Activated CD8-positive, alpha-beta memory T cell treated with anti-CD3 and anti-CD28 coated beads for 36 hours (primary cell): ENCODE data around the gene FAM20C. TPM values are rescaled to one million over a fixed set of nuclear protein-coding genes. Genes with fewer than 3 reads are reported as not detected.

Source experiments
- CTCF ChIA-PET: fragments of 350-600 bp; sonication (Branson Sonifier 250); formaldehyde crosslinking; loops from one replicate; lab custom pipeline; 2021; ENCODE audit warnings: antibody characterized with exemption; lab: Charles Lee
- POLR2A ChIA-PET: fragments of 350-600 bp; sonication (Branson Sonifier 250); formaldehyde crosslinking; loops from one replicate; lab custom pipeline; 2021; ENCODE audit warnings: antibody characterized with exemption; lab: Charles Lee
- total RNA-seq, 2 experiments: library from RNA; stranded (reverse); gene quantifications; one replicate each; pipeline ENCODE4 v1.2.3, GENCODE V29; 2021

FAM20C gene
- total RNA-seq, 2 experiments from 2014 or later: 0.74 to 1.5 TPM

DNA sequence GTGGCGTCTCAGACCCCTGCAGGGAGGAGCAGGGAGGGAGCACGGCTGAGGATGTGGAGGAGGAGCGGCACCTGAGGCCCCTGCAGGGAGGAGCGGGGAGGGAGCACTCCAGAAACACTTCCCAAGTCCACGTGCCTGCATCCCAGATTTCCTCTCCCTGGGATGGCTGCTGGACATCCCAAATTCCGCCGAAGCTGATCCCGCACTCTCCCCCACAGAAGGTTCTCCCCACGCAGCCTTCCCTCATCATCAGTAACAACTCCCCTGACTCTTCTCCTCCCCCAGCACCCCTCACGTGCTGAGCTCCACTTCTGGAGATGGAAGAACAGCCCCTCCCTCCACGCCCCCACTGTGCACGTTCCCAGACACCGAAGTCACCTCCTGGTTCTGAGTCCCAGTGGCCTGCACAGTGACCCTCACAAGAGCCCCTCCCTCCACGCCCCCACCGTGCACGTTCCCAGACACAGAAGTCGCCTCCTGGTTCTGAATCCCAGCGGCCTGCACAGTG lies 79.8 kb downstream of the FAM20C start:
- ChIA-PET CTCF (no interaction called here), POLR2A (no interaction called here)

- POLR2A ChIA-PET: no interaction called here
- CTCF ChIA-PET: interaction anchor here (2.5 kb wide), 1 partner anchor 8 kb away, joined by 11 read pairs; no protein-coding TSS in a partner anchor
Measured at GRCh38 chr7:272631-273030, 80.3 kb downstream of the FAM20C start.

GRCh38 chr7:273327-273726 lies 81.0 kb downstream of the FAM20C start:
- POLR2A ChIA-PET: no interaction called here
- CTCF ChIA-PET: interaction anchor here (0.5 to 2.5 kb wide), 2 partner anchors 9 to 240 kb away, joined by 3 to 11 read pairs; no protein-coding TSS in a partner anchor

DNA sequence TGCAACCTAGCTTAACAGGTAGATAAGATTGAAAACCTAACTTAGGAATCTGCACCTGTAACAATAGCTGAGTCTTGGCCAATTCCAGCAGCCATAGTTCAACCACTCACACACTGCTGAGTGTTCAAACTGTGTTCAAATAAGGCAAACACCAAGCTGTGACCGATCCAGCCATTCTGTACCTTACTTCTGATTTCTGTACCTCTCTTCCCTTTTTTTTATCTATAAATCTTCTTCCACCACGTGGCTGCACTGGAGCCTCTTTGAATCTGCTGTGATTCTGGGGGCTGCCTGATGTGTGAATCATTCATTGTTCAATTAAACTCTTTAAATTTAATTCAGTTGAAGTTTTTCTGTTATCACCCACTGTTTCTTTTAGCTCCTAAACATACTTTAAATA lies 81.9 kb downstream of the FAM20C start:
- POLR2A ChIA-PET: no interaction called here

GRCh38 chr7:276230-276835 lies 84.0 kb downstream of the FAM20C start:
- ChIA-PET CTCF (interaction anchor here (0.5 kb wide), 1 partner anchor 12 kb away, joined by 3 read pairs; no protein-coding TSS in a partner anchor), POLR2A (no interaction called here)

More for the DNA sequence above, 81.9 kb downstream of the FAM20C start:
- CTCF ChIA-PET: interaction anchor here (2.5 kb wide), 1 partner anchor 10 kb away, joined by 11 read pairs; no protein-coding TSS in a partner anchor

- POLR2A ChIA-PET: no interaction called here
Measured at GRCh38 chr7:277228-277627, 84.9 kb downstream of the FAM20C start.

DNA sequence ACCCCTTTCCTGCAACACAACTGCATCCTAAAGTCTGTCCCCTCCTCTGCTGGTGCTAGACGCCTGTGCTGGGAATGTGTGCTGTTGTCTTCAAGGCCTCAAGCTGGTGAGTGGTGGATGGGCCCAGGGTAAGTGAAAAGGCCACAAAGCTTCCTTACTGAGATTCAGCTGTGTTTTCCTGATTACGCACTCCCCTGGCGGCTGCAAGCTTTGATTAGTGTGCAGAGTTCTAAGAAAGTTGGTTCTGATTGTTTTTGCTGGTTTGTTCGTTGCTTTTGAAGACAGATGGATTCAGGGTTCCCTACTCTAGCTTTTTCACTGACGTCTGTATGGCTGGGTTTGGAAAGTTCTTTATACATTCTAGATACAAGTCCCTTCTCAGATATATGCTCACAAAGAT lies 85.7 kb downstream of the FAM20C start:
- CTCF ChIA-PET: no interaction called here
- POLR2A ChIA-PET: no interaction called here

More at GRCh38 chr7:277228-277627, 84.9 kb downstream of the FAM20C start:
- CTCF ChIA-PET: interaction anchor here (0.5 kb wide), 1 partner anchor 13 kb away, joined by 3 read pairs; no protein-coding TSS in a partner anchor

- CTCF ChIA-PET: no interaction called here
- POLR2A ChIA-PET: no interaction called here
Measured at GRCh38 chr7:279821-280220, 87.5 kb downstream of the FAM20C start.

DNA sequence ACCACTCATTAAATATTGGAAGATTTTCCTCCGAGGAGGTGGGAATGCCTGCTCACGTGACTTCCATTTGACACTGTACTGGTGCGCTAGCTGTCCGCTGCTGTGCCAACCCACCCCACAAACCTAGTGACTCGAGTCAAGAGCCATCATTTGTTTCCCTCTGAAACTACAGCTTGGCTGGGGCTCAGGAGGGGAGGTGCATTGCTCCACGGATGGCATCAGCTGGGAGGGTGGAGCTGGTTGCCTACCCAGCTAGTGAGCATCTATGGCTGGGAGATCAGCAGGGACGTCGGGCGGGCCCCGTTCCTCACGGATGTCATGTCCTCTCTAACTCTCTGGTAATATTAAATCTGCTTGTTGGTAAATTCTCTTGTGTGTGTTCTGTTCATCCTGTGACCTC lies 88.1 kb downstream of the FAM20C start:
- CTCF ChIA-PET: no interaction called here
- POLR2A ChIA-PET: no interaction called here

DNA sequence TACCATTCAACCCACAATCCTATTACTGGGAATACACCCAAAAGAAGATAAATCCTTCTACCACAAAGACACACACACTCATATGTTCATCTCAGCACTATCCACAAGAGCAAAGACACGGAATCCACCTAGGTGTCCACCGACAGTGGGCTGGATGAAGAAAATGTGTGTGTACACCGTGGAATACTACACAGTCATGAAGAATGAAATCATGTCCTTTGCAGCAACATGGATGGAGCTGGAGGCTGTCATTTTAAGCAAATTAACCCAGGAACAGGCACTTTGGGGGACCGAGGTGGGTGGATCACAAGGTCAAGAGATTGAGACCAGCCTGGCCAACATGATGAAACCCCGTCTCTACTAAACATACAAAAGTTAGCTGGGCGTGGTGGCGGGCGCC lies 89.3 kb downstream of the FAM20C start:
- CTCF ChIA-PET: interaction anchor here (0.7 to 1.3 kb wide), 2 partner anchors 14 to 1912 kb away, joined by 3 to 5 read pairs; no protein-coding TSS in a partner anchor

GRCh38 chr7:282621-283020 lies 90.2 kb downstream of the FAM20C start:
- ChIA-PET POLR2A (no interaction called here), CTCF (no interaction called here)

More for the DNA sequence above, 89.3 kb downstream of the FAM20C start:
- POLR2A ChIA-PET: no interaction called here

DNA sequence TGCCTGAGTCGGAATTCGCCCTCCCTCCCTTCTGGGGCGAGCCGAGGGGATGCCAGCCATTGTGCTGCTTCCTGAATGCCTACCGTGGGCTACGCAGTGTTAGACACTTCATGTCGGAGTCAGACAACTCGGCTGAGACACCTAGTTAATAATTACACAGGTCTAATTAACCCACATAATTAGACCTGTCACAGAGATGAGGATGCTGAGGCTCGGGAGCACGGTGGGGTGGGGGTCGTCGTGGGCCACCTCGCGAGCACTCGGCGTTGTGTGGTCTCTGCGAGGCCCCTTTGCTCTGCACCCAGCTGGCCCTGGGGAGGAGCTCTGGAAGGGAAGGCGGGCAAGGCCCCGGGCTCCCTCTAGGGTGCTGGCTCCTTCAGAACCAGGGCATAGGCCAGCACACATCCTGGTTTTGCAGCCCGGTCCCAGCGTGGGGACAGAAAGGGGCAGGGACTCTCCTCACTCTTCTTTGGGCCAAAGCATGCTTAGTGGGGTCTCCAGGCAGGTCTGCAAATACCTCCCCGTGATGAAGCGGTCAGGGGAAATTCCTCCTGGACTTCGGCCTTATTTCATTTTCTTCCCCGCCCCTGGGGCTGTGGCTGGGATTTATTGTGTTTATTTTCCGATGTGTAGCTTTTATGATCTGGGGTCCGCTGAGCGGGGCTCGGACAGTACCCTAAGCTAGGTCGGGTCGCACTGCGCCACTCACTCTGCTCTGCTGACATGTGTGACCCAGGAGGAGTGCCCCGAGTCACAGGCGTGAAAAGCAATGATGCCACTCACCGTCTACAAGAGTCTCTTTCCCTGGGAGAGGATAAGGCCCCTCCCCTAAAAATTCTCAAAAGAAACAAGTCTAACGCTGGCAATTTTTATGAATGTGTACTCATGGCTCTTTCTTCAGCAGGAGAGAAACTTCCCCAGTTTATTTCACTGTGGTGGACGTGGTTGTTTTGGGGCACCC lies 92.7 kb downstream of the FAM20C start:
- ChIA-PET POLR2A (no interaction called here), CTCF (no interaction called here)

DNA sequence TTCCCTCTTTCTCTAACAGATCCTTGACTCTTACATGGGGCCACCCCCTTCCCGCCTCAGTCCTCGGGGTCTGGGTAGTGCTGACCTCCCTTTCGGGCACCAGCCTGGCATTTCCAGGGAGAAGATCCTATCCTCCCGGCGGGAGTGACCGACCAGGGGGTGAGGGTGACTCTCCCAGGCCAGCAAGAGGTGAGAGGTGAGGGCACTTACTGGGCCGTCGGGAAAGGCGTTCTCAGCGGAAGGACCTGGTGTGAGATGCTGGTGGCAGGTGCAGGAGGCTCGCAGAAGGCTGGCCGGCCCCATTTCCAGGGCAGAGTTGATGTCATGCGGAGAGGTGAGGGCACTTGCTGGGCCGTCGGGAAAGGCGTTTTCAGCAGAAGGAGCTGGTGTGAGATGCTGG lies 93.4 kb downstream of the FAM20C start:
- ChIA-PET POLR2A (no interaction called here), CTCF (interaction anchor here (0.6 kb wide), 1 partner anchor 554 kb away, joined by 4 read pairs; no protein-coding TSS in a partner anchor)

GRCh38 chr7:286266-286665 lies 93.9 kb downstream of the FAM20C start:
- CTCF ChIA-PET: interaction anchor here (0.6 kb wide), 1 partner anchor 554 kb away, joined by 4 read pairs; no protein-coding TSS in a partner anchor
- POLR2A ChIA-PET: no interaction called here

DNA sequence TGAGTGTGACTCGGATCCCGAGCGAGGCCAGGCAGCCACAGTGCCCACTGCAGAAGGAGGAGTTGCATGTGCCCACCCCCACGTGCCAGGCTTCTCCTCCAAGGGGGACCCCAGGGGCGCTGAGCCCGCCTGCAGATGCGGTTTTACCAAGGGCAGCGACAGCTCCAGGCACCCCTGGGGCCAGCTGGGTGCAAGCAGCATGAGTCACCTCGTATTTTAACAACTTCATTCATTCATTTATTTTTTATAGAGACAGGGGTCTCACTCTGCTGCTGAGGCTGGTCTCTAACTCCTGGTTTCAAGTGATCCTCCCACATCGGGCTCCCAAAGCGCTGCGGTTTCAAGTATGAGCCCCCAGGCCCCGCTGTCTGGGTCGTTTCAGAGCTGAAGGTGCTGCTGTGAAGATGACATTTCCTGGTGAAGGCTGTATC lies 96.3 kb downstream of the FAM20C start:
- POLR2A ChIA-PET: no interaction called here

DNA sequence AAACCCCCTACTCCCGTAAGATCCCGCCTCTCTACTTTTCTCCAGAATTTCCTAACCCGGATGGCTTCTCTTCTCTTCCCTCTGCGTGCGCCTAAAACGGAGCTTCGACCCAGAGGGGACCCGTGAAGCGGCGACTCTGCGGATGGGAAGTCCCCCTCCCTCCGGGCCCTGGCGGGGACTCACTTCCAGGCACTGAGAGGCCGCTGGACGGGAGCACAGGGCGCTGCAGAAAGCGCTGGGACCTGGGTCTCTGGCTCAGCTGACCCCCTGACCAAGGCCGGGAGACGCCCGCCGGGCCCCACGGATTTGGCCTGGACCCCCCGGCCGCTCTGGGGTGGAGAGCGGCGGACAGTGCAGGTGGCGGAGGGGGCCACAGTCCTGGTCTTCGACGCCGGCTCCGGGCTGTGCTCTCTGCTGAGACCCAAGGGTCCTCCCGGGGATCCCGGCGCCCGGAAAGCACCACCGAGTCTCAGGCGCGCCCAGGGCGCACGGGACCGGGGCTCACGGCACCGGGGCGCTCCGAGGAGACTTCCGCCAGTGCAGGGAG lies 96.9 kb downstream of the FAM20C start:
- ChIA-PET CTCF (no interaction called here), POLR2A (no interaction called here)

More for the DNA sequence above, 96.3 kb downstream of the FAM20C start:
- CTCF ChIA-PET: no interaction called here

GRCh38 chr7:289756-290553 lies 97.6 kb downstream of the FAM20C start, which contains the start of gene FOXL3:
Gene FOXL3, plus strand, starts transcription at chr7:290170. Its CDS starts 0 bp downstream, at chr7:290170.
- CTCF ChIA-PET: no interaction called here

GRCh38 chr7:290554-291372 lies 98.4 kb downstream of the FAM20C start:
- ChIA-PET CTCF (no interaction called here), POLR2A (no interaction called here)

More at GRCh38 chr7:289756-290553, 97.6 kb downstream of the FAM20C start, which contains the start of gene FOXL3:
- POLR2A ChIA-PET: no interaction called here
